Epidermal melanocyte (primary cell): Measurements from ENCODE around the gene ZNF740.
"Not testable (repeated sequence)": the region's sequence is repeated elsewhere in the genome, so short reads cannot be mapped to it uniquely, and the experiment has no call there.

Experiments
- DNase-seq: peaks from one replicate; pipeline ENCODE4 v3.0.0; 2011; ENCODE audit warnings: low spot score; ENCODE audit not compliant: insufficient read length

The ZNF740 gene

DNA sequence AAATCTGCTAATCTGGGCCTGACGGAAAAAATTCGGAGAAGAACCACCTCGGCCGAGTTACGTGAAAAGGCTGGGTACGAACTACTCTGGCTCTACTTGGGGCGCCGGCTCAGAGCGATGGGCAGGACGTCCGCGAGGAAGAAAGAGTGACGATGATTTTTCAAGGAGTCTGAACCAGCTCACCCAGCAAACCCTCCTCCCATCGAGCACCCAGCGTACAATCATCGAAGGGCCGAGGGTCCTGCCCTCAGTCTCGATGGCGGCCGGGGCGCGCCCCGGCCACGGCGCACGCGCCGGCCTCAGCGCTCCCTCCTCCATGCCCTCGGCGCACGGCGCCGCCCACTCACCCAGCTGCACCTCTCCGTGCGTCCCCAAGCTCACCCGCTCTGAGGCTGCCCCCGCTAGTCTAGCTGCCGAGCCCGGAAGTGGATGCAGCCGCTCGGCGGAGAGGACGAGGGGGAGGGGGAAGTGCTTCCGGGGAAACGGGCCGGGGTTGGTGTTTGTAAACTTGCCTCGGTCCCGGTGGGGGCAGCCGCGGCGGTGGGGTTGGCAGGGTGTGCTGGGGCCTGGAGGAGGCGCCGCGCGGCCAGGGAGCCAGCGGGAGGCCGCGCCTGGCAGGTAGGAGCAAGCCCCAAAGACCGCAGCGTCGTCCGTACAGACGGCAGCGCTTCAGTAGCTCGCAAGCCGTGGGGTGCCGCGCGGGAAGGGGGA, at the start of gene ZNF740, which contains the start of gene CSAD:
ZNF740 (plus strand) TSS at position 503 of the 711 bp plus-strand sequence. CDS start 1,262 bp downstream, outside the sequence.
CSAD (minus strand) TSS at position 706 of the 711 bp plus-strand sequence. CDS start 7,455 bp downstream, outside the sequence.
- peak; percentile 95 for DNase-seq

- no peak for DNase-seq
These were observed 48.7 kb upstream of the ZNF740 start for GRCh38 chr12:53131844-53132243.

GRCh38 chr12:53133722-53134121, 46.8 kb upstream of the ZNF740 start:
- no peak for DNase-seq

DNA sequence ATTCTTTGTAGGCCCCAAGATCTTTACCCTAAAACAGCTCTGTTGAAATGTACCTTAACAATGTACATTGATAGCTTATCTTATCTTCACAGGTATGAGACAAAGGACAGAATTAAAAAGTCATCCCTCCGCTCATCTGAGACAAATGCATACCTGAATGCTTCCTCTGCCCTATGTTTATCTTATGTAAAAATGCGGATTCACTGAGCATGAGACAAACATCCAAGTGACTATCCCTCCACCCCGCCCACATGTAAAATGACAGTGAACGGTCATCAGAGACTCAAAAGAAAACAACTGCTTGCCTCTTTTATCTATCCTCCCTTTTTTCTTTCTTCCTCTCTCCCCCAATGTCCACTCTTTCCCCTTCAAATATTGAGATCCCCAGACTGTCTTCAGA, 37.2 kb upstream of the ZNF740 start:
- DNase-seq = no peak

GRCh38 chr12:53145383-53146260, 34.9 kb upstream of the ZNF740 start:
- no peak for DNase-seq

DNA sequence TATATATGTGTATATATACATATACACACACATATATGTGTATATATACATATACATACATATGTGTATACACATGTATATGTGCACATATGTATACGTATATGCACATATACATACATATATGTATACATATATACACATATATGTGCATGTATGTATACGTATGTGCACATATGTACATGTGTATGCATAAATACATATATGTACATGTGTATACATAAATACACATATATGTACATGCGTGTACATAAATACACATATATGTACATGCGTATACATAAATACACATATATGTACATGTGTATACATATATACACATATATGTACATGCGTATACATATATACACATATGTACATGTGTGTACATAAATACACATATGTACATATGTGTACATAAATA, 33.3 kb upstream of the ZNF740 start:
- no peak for DNase-seq

DNA sequence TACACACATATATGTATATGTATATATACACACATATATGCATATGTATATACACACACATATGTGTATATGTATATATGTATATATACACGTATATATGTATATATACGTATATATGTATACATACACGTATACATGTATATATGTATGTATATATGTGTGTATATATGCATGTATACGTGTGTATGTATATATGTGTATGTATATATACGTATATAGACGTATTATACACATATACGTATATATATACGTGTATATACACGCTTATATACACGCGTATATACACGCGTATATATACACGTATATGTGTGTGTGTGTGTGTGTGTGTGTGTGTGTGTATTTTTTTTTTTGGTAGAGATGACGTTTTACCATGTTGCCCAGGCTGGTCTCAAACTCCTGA, 32.9 kb upstream of the ZNF740 start:
- no peak for DNase-seq

DNA sequence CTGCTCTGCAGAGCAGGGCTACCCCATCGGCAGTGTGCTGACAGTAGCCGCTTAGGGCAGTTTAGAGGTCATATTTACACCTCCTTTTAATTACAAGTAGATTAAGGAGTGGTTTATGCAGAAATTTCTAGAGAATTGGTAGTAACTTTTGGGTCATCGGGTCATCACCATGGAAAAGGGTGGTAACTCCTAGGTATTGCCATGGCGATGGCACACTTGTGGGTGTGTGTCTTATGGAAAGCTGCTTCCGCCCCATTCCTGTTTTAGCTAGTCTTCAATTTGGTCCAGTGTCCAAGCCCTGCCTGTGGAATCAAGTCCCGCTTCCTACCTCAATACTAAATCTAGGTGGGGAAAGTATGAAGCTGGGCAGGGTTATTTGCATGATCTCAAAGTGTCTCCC, 29.5 kb upstream of the ZNF740 start:
- DNase-seq = no peak

DNA sequence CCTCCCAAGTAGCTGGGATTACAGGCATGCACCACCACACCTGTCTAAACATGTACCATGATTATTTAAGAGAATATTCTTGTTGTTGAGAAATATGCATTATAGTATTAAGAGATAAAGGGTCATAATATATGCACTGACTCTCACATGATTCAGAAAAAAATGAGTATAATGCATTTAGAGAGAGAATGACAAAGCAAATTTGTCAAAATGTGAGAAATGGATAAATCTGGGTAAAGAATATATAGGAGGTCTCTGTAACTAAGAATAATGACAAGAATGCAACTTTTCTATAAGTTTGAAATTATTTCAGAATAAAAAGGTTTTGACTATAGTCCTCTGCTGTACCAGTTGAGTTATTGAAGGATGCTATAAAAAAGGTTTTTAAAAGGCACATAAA, 28.1 kb upstream of the ZNF740 start:
- no peak for DNase-seq

- DNase-seq = peak; percentile 87
These were observed 21.2 kb upstream of the ZNF740 start for GRCh38 chr12:53159195-53159839.

DNA sequence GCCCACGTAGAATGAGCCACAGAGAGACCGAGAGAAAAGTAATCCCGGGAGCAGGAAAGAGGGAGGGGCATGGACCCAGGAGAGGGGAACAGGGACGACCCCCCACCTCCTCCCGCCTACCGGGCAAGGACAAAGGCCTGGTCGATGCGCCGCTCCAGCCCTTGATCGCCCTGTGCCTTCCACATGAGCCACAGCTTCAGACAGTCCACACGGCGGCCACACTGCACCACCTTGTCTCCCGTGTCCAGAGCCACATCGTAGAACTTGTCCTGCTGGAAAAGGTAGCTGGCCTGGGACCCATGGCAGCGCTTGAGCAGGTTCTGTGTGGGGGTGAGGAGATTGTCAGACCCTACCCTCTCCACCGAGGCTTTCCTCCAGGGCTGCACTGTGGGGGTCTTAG, 20.5 kb upstream of the ZNF740 start:
- no peak for DNase-seq

DNA sequence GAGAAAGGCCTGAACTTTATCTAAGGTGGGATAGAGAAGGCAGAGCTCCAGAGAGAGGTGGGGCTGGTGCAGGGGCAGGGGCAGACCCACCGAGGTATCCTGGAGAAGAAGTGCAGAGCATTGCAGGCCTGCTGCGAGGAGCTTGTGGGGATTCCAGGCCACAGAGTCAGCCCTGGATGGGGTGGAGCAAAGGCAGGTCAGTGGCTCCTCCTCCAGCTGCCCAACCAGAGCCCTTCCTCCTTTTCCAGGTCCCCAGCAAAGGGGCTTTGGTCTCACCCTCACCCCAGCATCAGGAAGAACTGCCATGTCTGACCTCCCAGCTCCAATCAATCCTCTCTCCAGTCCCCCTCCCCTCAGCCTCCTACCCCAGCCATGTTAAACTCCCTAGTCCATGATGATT, 19.8 kb upstream of the ZNF740 start:
- no peak for DNase-seq

- no peak for DNase-seq
These were observed 19.2 kb upstream of the ZNF740 start for GRCh38 chr12:53161119-53161911.

GRCh38 chr12:53163008-53163407, 17.5 kb upstream of the ZNF740 start:
- not testable (repeated sequence) for DNase-seq

- DNase-seq = no peak
These were observed 13.7 kb upstream of the ZNF740 start for GRCh38 chr12:53166837-53167236.

GRCh38 chr12:53169644-53170043, 10.9 kb upstream of the ZNF740 start:
- DNase-seq = no peak

GRCh38 chr12:53170215-53170614, 10.3 kb upstream of the ZNF740 start:
- DNase-seq = no peak

DNA sequence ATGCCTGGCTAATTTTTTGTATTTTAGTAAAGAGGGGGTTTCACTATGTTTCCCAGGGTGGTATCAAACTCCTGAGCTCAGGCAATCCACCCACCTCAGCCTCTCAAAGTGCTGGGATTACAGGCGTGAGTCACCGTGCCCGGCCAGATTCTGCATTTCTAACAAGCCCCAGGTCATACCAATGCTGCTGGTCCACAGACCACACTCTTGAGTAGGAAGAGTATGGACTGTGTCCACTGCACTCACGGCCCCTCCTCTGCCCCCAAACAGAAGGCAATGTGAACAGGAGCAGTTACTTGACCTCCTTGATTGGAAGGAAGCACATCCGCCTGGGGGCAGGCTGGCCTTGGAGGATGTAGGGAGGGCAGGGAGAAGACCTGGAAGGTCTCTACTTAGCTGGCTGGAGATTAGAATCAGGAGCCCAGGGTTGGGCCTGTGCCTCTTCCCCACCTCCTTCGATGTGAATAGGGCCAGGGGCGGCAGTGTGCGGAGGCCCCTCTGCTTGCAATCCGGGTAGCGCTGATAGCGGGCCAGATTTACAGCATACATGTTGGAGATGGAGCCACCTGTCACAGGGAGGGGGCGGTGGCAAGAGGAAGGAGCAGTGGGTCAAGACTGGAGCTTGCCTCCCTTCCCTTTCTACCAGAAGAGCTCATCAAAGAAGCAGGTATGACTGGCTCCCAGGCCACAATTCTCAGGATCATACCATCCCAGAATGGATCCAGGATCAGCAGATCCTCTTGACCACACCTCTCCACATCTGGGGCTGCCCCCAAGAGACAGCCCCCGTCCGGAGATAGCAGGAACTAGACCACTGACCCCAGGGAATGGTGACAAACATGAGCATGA, 9.4 kb upstream of the ZNF740 start:
- no peak for DNase-seq

DNA sequence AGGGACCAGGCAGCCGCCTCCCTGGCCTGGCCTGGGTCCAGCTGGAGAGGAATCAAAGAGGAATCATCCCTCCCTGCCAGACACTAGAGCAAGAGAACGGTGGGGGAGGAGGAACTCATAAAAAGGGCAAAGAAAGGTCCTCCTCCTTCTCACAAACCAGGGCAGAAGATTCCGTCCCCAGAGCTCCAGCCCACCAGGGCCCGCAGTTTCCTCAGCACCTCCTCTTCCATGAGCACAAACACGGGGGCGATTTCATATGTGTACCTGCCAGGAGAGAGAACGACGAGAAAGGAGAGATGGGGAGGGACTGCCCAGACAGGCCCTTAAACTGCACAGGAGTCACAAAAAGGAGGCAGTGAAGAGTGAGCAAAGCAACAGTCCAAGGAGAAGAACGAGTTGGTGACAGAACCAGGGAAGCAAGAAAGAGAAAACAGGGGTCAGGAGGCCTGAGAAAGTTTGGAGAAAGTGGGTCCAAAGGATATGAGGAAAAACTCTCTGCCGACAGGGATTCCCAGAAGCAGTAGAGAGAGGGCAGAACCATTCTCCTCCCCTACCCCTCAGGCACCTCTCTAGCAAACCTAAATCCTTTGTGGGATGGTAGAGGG, 8.7 kb upstream of the ZNF740 start:
- no peak for DNase-seq

GRCh38 chr12:53172352-53172751, 8.2 kb upstream of the ZNF740 start:
- no peak for DNase-seq
